NCI-H1417 (cell line): Measurements from ENCODE around the gene UPK3B.
"Not testable (repeated sequence)": the region's sequence is repeated elsewhere in the genome, so short reads cannot be mapped to it uniquely, and the experiment has no call there.

Source experiments
- DNase-seq, 3 experiments: peaks; one replicate each; lab custom pipeline; 2025; lab: John Stamatoyannopoulos, UW

The UPK3B gene

DNA sequence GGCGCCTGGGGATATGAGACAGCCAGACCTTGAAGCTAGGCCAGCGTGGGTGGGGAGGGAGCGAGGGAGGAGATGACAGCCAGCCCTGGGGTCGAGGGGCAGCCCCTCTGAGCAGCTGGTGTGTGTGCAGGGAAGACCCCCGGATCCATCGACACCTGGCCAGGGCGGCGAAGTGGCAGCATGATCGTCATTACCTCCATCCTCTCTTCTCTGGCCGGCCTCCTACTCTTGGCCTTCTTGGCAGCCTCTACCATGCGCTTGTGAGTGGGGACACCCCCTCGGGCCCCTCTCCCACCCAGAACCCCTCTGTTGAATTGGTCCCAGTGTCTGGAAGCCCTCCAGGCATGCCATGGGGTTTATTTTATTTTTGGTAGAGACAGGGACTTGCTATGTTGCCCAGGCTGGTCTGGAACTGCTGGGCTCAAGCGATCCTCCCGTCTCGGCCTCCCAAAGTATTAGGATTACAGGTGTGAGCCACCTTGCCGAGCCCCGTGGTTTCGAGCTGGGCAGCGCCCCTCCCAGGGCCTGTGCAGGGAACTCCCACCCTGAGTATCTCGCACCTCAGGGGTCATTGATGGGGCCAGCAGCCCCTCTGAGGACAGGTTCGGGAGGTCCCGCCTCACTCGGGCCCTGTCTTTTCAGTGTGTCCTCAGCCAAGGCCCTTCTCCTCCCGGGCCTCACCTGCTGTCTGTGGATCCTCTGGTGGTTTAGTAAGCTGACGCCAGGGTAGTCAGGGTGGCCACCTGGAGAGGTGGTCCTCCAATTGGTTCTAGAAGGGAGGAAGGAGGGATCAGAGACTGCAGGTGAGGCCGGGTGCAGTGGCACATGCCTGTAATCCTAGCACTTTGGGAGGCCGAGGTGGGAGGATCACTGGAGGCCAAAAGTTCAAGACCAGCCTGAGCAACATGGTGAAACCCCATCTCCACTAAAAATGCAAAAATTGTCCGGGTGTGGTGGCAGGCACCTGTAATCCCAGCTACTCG is 3.8 kb downstream of the UPK3B start:
- no peak for DNase-seq

GRCh38 chr7:76514926-76515771 is 4.8 kb downstream of the UPK3B start:
- no peak for DNase-seq

DNA sequence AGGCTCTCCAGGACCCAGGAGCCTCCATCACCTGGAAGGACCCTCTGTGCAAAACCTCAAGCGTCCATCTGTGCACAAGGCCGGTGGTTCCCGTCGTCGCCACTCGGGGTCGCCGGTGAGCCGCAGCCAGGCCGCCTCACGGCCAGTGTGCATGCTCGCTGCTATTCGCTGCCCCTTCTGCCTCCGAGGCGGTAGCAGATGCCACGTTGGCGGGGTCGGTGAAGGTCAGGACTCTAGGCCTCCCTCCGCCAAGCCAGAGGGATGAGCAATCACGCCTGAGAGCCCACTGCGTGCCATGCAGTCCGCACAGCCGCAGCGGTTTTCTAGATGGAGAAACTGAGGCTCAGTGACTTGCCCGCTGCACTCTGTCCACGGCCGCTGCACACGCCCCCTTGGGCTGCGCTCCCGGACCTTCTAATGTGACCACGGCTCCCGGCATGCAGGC is 5.7 kb downstream of the UPK3B start:
- no peak for DNase-seq

DNA sequence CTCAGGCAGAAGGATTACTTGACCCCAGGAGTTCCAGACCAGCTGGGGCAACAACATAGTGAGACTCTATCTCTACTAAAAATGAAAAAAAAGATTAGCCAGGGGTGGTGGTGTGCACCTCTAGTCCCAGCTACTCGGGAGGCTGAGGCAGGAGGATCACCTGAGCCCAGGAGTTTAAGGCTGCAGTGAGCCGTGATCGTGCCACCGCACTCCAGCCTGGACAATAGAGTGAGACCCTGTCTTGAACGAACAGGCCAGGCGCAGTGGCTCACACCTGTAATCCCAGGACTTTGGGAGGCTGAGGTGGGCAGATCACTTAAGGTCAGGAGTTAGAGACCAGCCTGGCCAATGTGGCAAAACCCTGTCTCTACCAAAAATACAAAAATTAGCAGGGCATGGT is 6.6 kb downstream of the UPK3B start:
- DNase-seq: not testable (repeated sequence)

DNA sequence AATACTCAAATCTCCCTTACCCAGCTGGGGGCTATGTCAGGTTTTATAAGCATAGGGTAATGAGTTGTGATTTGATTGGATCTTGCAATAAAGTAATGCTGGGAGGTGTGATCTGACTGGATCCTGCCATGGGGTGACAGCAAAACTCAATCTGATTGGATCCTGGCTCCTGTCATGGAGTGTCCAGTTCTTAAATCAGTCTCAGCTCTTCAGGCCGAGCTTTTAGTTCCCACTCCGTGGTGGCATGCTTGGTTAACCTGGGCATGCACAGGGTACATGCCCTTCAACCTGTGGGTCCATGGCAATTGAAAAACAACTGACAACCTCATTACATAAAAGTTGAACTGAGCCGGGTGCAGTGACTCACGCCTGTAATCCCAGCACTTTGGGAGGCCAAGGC is 15.8 kb downstream of the UPK3B start:
- DNase-seq: not testable (repeated sequence)

- not testable (repeated sequence) for DNase-seq
Observed at GRCh38 chr7:76531643-76532042, 21.3 kb downstream of the UPK3B start.

GRCh38 chr7:76543197-76543596 is 32.8 kb downstream of the UPK3B start, which contains the start of gene SPDYE16:
TSS of gene SPDYE16 (minus strand) at chr7:76543297. CDS start at chr7:76541459, 1,838 bp downstream.
- DNase-seq: not testable (repeated sequence)

DNA sequence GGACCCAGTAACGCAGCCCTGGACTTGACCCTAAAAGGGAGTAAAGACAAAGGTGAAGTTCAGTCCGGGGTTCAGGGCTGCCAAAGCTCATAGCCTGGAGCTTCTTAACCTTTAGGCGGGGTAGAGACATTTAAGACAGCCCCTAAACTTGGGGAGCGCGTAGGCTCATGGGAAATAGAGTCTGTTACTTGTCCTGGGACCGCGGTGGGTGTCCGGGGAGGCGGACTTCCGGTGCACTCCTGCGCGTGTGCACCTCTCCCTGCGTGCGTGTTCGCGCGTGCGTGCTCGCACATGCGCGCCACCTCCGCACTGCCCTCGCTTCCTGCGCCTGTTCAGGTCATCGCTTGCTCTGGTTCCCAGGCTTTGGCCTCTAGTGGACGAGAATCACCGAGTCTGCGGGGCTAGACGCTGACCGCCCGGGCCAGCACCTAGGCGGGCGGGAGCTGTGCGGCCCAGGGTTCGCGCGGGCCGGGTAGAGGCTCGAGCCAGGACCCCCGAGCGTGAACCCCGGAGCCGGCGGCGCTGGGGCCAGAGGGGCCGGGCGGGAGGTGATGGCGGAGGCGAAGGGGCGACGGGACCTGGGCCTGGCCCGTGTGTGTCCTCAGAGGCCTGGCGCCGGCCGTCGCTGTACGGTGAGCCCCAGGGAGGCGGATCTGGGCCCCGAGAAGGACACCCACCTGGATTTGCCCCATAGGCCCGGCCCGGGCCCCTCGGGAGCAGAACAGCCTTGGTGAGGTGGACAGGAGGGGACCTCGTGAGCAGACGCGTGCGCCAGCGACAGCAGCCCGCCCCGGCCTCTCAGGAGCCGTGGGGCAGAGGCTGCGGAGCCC is 38.9 kb downstream of the UPK3B start:
- DNase-seq: peak; percentile 83 to 92 (median 84)

GRCh38 chr7:76549855-76550248 is 39.5 kb downstream of the UPK3B start:
- DNase-seq: not testable (repeated sequence)

DNA sequence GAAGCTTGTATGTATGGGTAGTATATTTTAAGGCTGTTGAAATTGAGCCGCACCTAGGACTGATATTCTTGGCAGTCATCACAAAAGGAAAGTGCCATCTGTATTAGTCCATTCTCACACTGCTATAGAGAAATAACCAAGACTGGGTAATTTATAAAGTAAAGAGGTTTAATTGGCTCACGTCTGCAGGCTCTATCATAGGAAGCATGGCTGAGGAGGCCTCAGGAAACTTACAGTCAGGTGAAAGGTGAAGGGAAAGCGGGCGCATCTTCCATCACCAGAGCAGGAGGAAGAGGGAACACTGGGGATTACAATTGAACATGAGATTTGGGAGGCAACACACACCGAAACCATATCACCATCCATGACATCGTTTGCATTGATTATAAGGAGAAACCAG is 41.6 kb downstream of the UPK3B start:
- DNase-seq: not testable (repeated sequence)

GRCh38 chr7:76559685-76560084 is 49.3 kb downstream of the UPK3B start:
- not testable (repeated sequence) for DNase-seq

- DNase-seq: not testable (repeated sequence)
Observed at GRCh38 chr7:76560157-76560556, 49.8 kb downstream of the UPK3B start.

GRCh38 chr7:76561342-76561741 is 51.0 kb downstream of the UPK3B start:
- DNase-seq: not testable (repeated sequence)

DNA sequence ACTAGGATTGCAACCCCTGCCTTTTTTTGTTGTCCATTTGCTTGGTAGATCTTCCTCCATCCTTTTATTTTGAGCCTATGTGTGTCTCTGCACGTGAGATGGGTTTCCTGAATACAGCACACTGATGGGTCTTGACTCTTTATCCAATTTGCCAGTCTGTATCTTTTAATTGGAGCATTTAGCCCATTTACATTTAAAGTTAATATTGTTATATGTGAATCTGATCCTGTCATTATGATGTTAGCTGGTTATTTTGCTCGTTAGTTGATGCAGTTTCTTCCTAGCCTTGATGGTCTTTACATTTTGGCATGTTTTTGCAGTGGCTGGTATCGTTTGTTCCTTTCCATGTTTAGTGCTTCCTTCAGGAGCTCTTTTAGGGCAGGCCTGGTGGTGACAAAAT is 54.6 kb downstream of the UPK3B start:
- not testable (repeated sequence) for DNase-seq
